ENCODE results near the gene HECW1. TPM values are rescaled to one million over a fixed set of nuclear protein-coding genes. Genes with fewer than 3 reads are reported as not detected.

HECW1 gene
- polyA plus RNA-seq, 1 donor (not counting 4 experiments of a cell fraction or from before 2014, with no cell fraction given) = not detected

DNA sequence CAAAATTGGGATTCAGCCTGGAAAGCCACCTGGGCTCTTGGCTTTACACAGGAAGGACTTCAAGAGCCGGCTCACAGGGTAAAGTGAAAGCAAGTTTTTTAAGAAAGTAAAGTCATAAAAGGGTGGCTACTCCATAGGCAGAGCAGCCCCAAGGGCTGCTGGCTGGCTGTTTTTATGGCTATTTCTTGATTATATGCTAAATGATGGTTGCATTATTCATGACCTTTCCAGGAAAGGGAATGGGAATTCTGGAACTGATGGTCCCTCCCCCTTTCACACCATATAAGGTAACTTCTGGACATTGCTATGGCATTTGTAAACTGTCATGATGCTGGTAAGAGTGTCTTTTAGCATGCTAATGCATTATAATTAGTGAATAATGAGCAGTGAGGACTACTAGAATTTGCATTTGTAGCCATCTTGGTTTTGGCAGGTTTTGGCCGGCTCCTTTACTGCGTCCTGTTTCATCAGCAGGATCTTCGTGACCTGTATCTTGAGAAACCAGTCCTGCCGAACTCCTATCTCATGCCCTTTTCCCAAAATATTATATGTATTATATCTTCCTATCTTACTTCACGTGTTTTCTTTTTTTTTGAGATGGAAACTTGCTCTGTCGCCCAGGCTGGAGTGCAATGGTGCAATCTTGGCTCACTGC, 80.5 kb downstream of the HECW1 start:
- H2AFZ ChIP-seq (ENCODE audit: control insufficient read depth, low read length) = no peak overlapping the region
- no peak for FAIRE-seq
- H3K27me3 ChIP-seq (ENCODE audit: control insufficient read depth, extremely low read depth, insufficient read depth, low read length) = peaks cover 7% of the 10 kb centered on the region
- H3K9ac ChIP-seq (ENCODE audit: control insufficient read depth, extremely low read depth, insufficient read depth, low read length) = no peak overlapping the region
- H3K9me1 ChIP-seq (ENCODE audit: control insufficient read depth, extremely low read depth, insufficient read depth, low read length) = no peaks in the 10 kb centered on the region
- TF ChIP-seq CTCF (optimal IDR thresholded peaks at IDR 0.05 in 1 of 3, IDR thresholded peaks at IDR 0.05 in 1 of 3, conservative IDR thresholded peaks at IDR 0.05 in 1 of 3; ENCODE audit: extremely low read depth in 1 of 3, insufficient read depth in 2 of 3, low read length in 3 of 3) (no peak), EZH2 (IDR thresholded peaks at IDR 0.05; ENCODE audit: low read length) (no peak)
- dilution Hi-C loops (cut with MboI; ENCODE audit: extremely low pct_ligation_motif_present, low sequenced_read_pairs) = no loop called here
- DNase-seq (ENCODE audit: low read depth, low spot score) = no peak
- H4K20me1 ChIP-seq (ENCODE audit: control insufficient read depth, extremely low read depth, insufficient read depth, low read length) = no peaks in the 10 kb centered on the region
- H3K27ac ChIP-seq (ENCODE audit: control insufficient read depth, insufficient read depth, low read length) = no peak overlapping the region
- H3K79me2 ChIP-seq (ENCODE audit: control insufficient read depth, insufficient read depth, low read length) = no peaks in the 10 kb centered on the region
- no peak overlapping the region for H3K4me3 ChIP-seq (ENCODE audit: control insufficient read depth in 2 of 3, extremely low read depth in 1 of 3, insufficient read depth in 2 of 3, low read depth in 1 of 3, low read length in 3 of 3)
- H3K36me3 ChIP-seq (ENCODE audit: control insufficient read depth in 2 of 2, extremely low read depth in 1 of 2, insufficient read depth in 2 of 2, low read length in 2 of 2) = no peaks in the 10 kb centered on the region
- H3K4me1 ChIP-seq (ENCODE audit: control insufficient read depth, extremely low read depth, insufficient read depth, low read length) = no peaks in the 10 kb centered on the region
- H3K4me2 ChIP-seq (ENCODE audit: control insufficient read depth, extremely low read depth, insufficient read depth, low read depth, low read length) = no peak overlapping the region
- H3K9me3 ChIP-seq (ENCODE audit: control insufficient read depth, low read depth, low read length) = no peaks in the 10 kb centered on the region

DNA sequence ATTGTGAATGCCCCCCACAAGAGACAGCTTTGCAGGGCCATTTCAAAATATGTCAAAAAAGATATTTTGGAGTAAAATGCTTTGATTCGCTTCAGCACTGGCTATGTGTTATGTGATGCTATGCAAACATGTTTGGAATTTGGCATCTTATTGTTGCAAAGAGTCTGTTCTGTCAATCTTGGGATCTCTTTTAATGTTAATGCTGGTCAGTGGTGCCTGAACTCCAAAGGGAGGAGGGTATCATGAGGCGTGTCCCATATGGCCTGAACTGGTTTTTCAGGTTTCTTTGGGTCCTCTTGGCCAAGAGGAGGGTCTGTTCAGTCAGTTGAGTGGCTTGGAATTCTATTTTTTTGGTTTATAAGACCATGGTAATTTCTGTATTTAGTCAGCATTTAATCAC, 81.4 kb downstream of the HECW1 start:
- no peak overlapping the region for H3K9ac ChIP-seq (ENCODE audit: control insufficient read depth, extremely low read depth, insufficient read depth, low read length)
- H3K27ac ChIP-seq (ENCODE audit: control insufficient read depth, insufficient read depth, low read length) = no peak overlapping the region
- no peak for FAIRE-seq
- H3K9me3 ChIP-seq (ENCODE audit: control insufficient read depth, low read depth, low read length) = no peaks in the 10 kb centered on the region
- dilution Hi-C loops (cut with MboI; ENCODE audit: extremely low pct_ligation_motif_present, low sequenced_read_pairs) = no loop called here
- H3K4me2 ChIP-seq (ENCODE audit: control insufficient read depth, extremely low read depth, insufficient read depth, low read depth, low read length) = no peak overlapping the region
- no peaks in the 10 kb centered on the region for H3K36me3 ChIP-seq (ENCODE audit: control insufficient read depth in 2 of 2, extremely low read depth in 1 of 2, insufficient read depth in 2 of 2, low read length in 2 of 2)
- H2AFZ ChIP-seq (ENCODE audit: control insufficient read depth, low read length) = no peak overlapping the region
- H3K27me3 ChIP-seq (ENCODE audit: control insufficient read depth, extremely low read depth, insufficient read depth, low read length) = peaks cover 4% of the 10 kb centered on the region
- no peak overlapping the region for H3K4me3 ChIP-seq (ENCODE audit: control insufficient read depth in 2 of 3, extremely low read depth in 1 of 3, insufficient read depth in 2 of 3, low read depth in 1 of 3, low read length in 3 of 3)
- H4K20me1 ChIP-seq (ENCODE audit: control insufficient read depth, extremely low read depth, insufficient read depth, low read length) = no peaks in the 10 kb centered on the region
- TF ChIP-seq CTCF (optimal IDR thresholded peaks at IDR 0.05 in 1 of 3, IDR thresholded peaks at IDR 0.05 in 1 of 3, conservative IDR thresholded peaks at IDR 0.05 in 1 of 3; ENCODE audit: extremely low read depth in 1 of 3, insufficient read depth in 2 of 3, low read length in 3 of 3) (no peak), EZH2 (IDR thresholded peaks at IDR 0.05; ENCODE audit: low read length) (no peak)
- H3K4me1 ChIP-seq (ENCODE audit: control insufficient read depth, extremely low read depth, insufficient read depth, low read length) = peaks cover under 1% of the 10 kb centered on the region
- H3K79me2 ChIP-seq (ENCODE audit: control insufficient read depth, insufficient read depth, low read length) = no peaks in the 10 kb centered on the region
- no peak for DNase-seq (ENCODE audit: low read depth, low spot score)
- no peaks in the 10 kb centered on the region for H3K9me1 ChIP-seq (ENCODE audit: control insufficient read depth, extremely low read depth, insufficient read depth, low read length)

Measured in keratinocyte (primary cell).